Measurements from ENCODE around the gene MAB21L4.

MAB21L4 gene

DNA sequence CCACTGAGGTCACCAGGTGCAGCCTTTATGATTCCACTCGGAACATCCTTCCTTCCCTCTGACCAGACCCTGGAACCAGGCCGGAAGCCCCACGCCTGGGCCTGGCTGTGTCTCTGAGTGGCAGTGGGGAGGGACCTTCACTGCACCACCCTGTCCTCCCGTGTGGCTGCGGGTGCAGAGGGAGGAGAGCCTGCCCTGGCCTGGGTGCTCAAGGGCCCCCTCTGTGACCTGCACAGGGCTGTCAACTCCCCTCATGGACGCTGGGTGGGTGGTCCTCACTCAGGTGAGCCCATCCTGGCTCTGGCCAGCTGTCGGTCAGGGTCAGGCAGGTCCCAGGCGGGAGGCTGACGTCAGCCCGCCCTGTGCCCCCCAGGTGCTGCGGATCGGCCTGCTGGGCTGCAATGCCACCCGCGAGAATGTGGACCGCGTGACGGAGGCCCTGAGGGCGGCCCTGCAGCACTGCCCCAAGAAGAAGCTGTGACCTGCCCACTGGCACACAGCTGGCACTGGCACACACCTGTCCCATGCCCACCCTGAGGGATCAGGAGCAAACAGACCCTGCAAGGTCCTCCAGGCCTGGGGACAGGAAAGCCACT lies 17.5 kb downstream of the MAB21L4 start:
- CTCF ChIA-PET, result no interaction called here
- no peaks in the 10 kb centered on the region for H3K4me1 ChIP-seq (ENCODE audit: control insufficient read depth, insufficient read depth, low read length)

DNA sequence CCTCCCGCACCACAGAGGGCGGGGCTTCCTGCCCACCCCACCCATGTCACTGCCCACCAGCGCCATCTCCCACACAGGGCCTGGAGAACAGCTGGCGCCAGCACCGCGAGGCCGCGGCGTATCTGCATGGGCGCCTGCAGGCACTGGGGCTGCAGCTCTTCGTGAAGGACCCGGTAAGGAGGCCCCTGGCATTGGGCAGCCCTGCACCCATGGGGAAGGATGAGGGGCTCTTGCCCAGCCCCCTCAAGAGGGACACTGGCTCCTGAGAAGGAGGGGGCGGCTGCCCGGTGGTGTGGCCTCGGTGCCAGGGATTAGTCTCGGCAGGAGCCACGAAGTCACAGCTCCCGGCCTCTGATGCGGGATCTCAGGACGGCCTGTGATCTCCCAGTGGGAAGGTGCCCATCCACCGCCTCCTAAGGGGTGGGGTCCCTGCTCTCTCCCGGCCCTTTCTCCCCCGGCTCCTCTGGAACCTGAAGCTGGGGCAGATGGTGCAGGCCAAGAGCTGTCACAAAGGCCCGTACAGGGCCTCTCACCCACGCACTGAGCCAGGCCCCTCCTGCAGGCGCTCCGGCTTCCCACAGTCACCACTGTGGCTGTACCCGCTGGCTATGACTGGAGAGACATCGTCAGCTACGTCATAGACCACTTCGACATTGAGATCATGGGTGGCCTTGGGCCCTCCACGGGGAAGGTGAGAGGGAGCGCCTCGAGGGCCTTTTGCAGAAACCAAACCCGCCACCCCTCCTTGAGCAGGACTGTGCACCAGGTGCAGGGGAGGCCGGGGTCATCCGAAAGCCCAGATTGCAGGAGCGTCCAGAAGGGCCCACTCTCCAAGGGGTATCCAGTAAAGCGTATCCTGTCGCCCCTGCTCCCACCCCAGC lies 18.3 kb downstream of the MAB21L4 start:
- Histone ChIP-seq H3K27ac (ENCODE audit: extremely low read depth, low read depth, low read length) (no peak overlapping the region), H3K9me3 (ENCODE audit: control insufficient read depth, insufficient read depth, low read depth, low read length) (no peaks in the 10 kb centered on the region), H3K4me1 (ENCODE audit: control insufficient read depth, insufficient read depth, low read length) (no peaks in the 10 kb centered on the region), H3K36me3 (ENCODE audit: control insufficient read depth in 2 of 2, insufficient read depth in 1 of 2, low read length in 2 of 2) (no peaks in the 10 kb centered on the region), H3K4me3 (ENCODE audit: low read depth, low read length) (no peak overlapping the region)
- ChIA-PET POLR2A (no interaction called here), CTCF (no interaction called here)
- TF ChIP-seq ZFHX2 (tag by site-specific recombination; conservative IDR thresholded peaks at IDR 0.05) (peak; percentile 19; the same call in 1 of the 2 replicates), ZNF521 (tag by site-specific recombination; IDR thresholded peaks at IDR 0.05) (no peak), ZNF175 (tag by site-specific recombination; IDR thresholded peaks at IDR 0.05) (no peak), ZNF747 (tag by site-specific recombination; IDR thresholded peaks at IDR 0.05) (no peak)

More for the DNA sequence above, 17.5 kb downstream of the MAB21L4 start:
- H3K4me3 ChIP-seq (ENCODE audit: low read depth, low read length), result no peak overlapping the region
- no peak overlapping the region for H3K27ac ChIP-seq (ENCODE audit: extremely low read depth, low read depth, low read length)
- H3K36me3 ChIP-seq (ENCODE audit: control insufficient read depth in 2 of 2, insufficient read depth in 1 of 2, low read length in 2 of 2), result no peaks in the 10 kb centered on the region
- no peaks in the 10 kb centered on the region for H3K9me3 ChIP-seq (ENCODE audit: control insufficient read depth, insufficient read depth, low read depth, low read length)
- POLR2A ChIA-PET, result no interaction called here
- TF ChIP-seq, protein P1, sequence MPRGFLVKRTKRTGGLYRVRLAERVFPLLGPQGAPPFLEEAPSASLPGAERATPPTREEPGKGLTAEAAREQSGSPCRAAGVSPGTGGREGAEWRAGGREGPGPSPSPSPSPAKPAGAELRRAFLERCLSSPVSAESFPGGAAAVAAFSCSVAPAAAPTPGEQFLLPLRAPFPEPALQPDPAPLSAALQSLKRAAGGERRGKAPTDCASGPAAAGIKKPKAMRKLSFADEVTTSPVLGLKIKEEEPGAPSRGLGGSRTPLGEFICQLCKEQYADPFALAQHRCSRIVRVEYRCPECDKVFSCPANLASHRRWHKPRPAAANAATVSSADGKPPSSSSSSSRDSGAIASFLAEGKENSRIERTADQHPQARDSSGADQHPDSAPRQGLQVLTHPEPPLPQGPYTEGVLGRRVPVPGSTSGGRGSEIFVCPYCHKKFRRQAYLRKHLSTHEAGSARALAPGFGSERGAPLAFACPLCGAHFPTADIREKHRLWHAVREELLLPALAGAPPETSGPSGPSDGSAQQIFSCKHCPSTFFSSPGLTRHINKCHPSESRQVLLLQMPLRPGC (tag by site-specific recombination; IDR thresholded peaks at IDR 0.05), result no peak
- TF ChIP-seq ZFP41 (tag by site-specific recombination; IDR thresholded peaks at IDR 0.05; ENCODE audit: borderline replicate concordance) (no peak), ZBTB1 (tag by site-specific recombination; IDR thresholded peaks at IDR 0.05) (no peak)

DNA sequence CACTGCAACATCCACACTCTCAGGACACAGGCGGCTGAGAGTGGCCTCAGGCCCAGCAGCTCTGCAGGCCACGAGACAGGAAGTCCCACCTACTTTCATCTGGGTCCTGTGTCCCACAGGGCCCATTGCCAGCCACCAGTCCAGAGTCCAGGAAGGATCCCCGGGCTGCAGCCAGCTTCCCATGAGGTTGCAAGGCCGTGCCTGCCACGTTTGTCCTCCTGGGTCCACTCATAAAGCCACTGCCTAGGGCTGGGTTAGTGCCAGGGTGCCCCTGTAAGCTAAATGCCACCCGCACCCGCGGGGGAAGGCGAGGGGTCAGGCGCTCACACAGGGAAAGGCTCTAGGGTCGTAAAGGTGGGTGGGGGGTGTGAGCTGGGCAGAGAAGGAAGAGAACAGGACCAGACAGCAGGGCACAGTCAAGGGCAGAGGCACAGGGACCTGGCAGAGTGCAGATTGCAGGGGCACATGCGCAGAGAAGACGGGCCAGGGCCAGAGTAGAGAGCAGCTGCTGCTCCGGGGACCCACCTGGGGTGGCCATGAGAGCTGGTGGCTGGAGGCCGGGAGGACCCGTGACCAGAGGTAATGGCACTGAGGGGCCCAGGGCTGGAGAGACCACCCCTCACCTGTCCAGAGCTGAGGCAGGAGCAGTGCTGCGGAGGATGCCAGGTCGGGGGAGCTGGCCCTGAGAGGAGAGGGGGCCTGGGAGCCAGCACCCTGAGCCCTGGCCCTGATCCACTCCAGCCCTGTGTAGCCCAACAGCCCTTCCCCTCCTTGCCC lies 19.3 kb downstream of the MAB21L4 start:
- H3K27ac ChIP-seq (ENCODE audit: extremely low read depth, low read depth, low read length), result no peak overlapping the region
- TF ChIP-seq EGR2 (tag by site-specific recombination; IDR thresholded peaks at IDR 0.05; ENCODE audit: low read depth) (0 out of 2 replicates have a peak, but pooled peaks have one; percentile 0), IKZF3 (tag by site-specific recombination; IDR thresholded peaks at IDR 0.05) (no peak)
- no peaks in the 10 kb centered on the region for H3K9me3 ChIP-seq (ENCODE audit: control insufficient read depth, insufficient read depth, low read depth, low read length)
- H3K4me1 ChIP-seq (ENCODE audit: control insufficient read depth, insufficient read depth, low read length), result no peaks in the 10 kb centered on the region
- CTCF ChIA-PET, result no interaction called here
- POLR2A ChIA-PET, result interaction anchor here (0.8 kb wide), 1 partner anchor 13 kb away, joined by 3 read pairs; no protein-coding TSS in a partner anchor
- no peak overlapping the region for H3K4me3 ChIP-seq (ENCODE audit: low read depth, low read length)
- no peaks in the 10 kb centered on the region for H3K36me3 ChIP-seq (ENCODE audit: control insufficient read depth in 2 of 2, insufficient read depth in 1 of 2, low read length in 2 of 2)

DNA sequence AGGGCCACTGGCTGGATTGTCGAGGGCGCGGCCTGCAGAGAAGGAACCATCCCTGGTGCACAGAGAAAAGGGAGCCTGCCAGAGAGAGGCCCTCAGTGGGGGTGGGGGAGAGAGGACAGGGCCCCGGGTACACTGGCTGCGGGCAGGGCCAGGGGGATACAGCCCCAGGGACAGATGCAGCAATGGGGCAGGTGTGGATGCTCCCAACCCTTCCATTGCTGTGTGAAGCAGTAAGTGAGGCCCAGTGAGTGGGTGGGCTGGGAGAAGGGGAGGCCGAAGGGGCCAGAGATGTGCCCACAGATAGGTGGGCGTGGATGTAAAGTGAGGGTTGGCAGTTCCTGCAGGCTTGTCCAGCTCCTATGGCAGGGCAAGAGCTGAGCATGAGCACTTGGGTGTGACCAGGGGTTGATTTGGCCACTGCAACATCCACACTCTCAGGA lies 19.9 kb downstream of the MAB21L4 start:
- no peaks in the 10 kb centered on the region for H3K4me1 ChIP-seq (ENCODE audit: control insufficient read depth, insufficient read depth, low read length)
- ChIA-PET POLR2A (interaction anchor here (0.8 kb wide), 1 partner anchor 12 kb away, joined by 3 read pairs; no protein-coding TSS in a partner anchor), CTCF (no interaction called here)
- H3K4me3 ChIP-seq (ENCODE audit: low read depth, low read length), result no peak overlapping the region
- H3K36me3 ChIP-seq (ENCODE audit: control insufficient read depth in 2 of 2, insufficient read depth in 1 of 2, low read length in 2 of 2), result no peaks in the 10 kb centered on the region
- no peak overlapping the region for H3K27ac ChIP-seq (ENCODE audit: extremely low read depth, low read depth, low read length)
- TF ChIP-seq ZBTB8A (tag by site-specific recombination; IDR thresholded peaks at IDR 0.05) (no peak), ZFHX2 (tag by site-specific recombination; conservative IDR thresholded peaks at IDR 0.05) (peak; percentile 65), ZNF311 (tag by site-specific recombination; IDR thresholded peaks at IDR 0.05; ENCODE audit: borderline replicate concordance) (no peak), ZNF621 (tag by site-specific recombination; IDR thresholded peaks at IDR 0.05) (no peak), ZNF133 (tag by site-specific recombination; IDR thresholded peaks at IDR 0.05) (no peak), TRIM28 (IDR thresholded peaks at IDR 0.05; ENCODE audit: borderline replicate concordance, low read length) (no peak), ZNF670 (tag by site-specific recombination; IDR thresholded peaks at IDR 0.05; ENCODE audit: low read depth) (no peak), EGR2 (tag by site-specific recombination; IDR thresholded peaks at IDR 0.05; ENCODE audit: low read depth) (peak; percentile 56), ZNF132 (tag by site-specific recombination; IDR thresholded peaks at IDR 0.05; ENCODE audit: borderline replicate concordance) (no peak)
- H3K9me3 ChIP-seq (ENCODE audit: control insufficient read depth, insufficient read depth, low read depth, low read length), result no peaks in the 10 kb centered on the region
